ENCODE measurements around the gene LDHB.

DNA sequence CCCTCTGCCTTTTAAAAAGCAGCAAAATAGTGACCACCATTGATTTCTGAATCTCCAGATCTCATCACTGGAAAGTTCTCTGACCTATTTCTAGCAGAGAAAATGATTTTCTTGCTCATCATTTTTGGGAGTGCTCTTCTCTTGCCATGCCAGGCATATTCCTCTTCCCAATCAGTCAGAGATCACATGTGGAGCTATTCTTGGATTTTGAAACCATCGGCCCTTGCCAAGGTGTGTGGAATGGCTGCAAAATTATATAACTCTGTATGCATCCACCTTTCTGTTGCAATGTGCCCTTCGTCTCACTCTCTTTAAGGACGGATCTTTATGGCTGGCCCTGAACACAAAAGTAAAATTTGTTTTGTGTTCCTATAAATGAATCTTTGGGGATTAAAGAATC lies 25.5 kb upstream of the LDHB start:
- TF ChIP-seq POLR2AphosphoS5 (IDR thresholded peaks at IDR 0.05) (no peak), POLR2A (IDR thresholded peaks at IDR 0.05) (no peak)
